GM12875 (cell line): Measurements from ENCODE around the gene CYP4F12.

Source experiments
- H3K4me3 ChIP-seq: one replicate; pipeline ENCODE4 v1.5.1; 2011; ENCODE audit warnings: low read depth, low read length, control low read depth
- CTCF ChIP-seq: IDR thresholded peaks from 2 replicates; pipeline ENCODE4 v1.5.1; 2011; ENCODE audit warnings: low read depth, mild to moderate bottlenecking, control low read depth, inconsistent platforms, low read length, moderate library complexity, borderline replicate concordance; ENCODE audit not compliant: insufficient read depth

Gene CYP4F12

DNA sequence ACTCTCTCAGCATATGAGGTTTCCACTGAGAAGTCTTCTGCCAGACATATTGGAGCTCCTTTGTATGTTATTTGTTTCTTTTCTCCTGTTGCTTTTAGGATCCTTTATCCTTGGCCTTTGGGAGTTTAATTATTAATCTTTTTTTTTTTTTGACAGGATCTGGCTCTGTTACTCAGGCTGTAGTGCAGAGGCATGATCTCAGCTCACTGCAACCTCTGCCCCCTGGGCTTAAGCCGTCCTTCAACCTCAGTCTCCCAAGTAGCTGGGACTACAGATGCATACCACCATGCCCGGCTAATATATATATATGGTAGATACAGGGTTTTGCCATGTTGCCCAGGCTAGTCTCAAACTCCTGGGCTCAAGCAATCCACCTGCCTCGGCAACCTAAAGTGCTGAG lies 38.8 kb upstream of the CYP4F12 start:
- no peak for TF ChIP-seq CTCF
- no peak overlapping the region for H3K4me3 ChIP-seq

DNA sequence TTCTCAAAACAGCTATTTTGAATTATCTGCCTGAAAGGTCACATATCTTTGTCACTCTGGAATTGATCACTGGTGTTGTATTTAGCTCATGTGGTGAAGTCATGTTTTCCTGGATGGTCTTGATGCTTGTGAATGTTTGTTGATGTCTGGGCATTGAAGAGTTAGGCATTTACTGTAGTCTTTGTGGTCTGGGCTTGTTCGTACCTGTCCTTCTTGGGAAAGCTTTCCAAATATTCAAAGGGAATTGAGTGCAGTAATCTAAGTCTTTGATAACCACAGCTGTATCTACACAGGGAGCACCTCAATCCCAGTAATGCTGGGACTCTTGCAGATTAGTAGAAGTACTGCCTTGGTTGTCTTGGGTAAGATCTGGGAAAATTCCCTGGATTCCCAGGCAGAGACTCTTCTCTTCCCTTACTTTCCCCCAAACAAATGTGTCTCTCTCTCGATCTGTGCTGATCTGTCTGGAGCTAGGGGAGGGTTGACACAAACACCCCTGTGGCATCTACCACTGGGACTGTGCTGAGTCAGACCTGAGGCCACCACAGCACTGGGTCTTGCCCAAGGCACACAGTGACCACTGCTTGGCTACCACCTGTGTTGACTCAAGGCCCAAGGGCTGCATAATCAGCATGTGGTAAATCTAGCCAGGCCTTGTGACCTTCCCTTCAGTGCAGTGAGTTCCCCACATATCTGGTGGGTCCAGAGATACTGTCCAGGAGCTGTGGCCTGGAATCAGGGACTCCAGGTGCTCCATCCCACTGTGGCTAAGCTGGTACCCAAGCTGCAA lies 37.7 kb upstream of the CYP4F12 start:
- TF ChIP-seq CTCF, result no peak
- H3K4me3 ChIP-seq, result no peak overlapping the region

GRCh38 chr19:15636026-15636425 lies 36.9 kb upstream of the CYP4F12 start:
- no peak for TF ChIP-seq CTCF
- no peak overlapping the region for H3K4me3 ChIP-seq

DNA sequence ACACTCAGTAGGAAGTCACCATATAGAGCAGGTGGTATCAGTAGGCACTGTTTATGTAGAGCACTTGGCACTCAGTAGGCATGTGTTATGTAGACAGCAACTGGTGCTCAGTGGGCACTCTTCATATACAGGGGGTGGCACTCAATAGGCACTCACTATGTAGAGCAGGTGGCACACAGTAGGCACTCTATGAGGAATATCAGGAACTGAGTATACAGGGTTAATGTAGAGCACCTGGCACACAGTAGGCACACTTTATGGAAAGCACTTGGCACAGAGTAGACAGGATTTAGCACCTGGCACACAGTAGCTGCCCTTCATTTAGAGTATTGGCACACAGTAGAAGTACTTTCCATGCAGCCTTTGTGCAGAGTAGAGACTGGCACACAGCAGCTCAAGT lies 33.3 kb upstream of the CYP4F12 start:
- H3K4me3 ChIP-seq, result no peak overlapping the region
- TF ChIP-seq CTCF, result no peak

DNA sequence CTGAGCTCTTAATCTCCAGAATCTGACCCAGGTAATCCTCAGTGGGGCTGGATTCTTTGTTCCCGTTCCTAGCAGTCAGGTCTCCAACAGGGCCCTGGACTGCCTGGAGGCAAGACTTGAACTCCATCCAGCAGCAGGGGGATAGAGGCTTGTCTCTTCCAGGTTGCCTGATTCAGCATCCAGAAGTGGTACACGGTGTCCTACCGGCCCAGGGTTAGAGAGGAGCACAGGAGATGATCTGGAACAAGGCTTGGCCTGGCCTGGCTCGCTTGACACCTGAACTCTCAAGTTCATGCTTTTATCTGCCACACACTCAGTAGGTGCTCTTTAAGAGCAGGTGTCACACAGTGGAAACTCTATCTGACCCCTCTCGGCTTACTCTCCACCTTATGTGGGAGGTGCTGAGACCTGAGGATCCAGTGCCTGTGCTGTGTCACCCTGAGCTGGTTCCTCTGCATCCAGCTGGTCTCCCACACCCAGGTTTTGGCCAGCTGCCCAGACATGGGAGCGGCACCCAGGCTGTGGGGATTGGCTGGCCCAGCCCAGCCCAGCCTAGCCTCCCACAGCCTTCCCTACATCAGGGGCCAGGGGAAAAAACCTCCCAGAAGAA lies 32.5 kb upstream of the CYP4F12 start, which contains the start of gene CYP4F3:
Gene CYP4F3 (plus strand): TSS at position 604 of the 610 bp plus-strand sequence. CDS start 519 bp downstream, outside the sequence.
- no peak for TF ChIP-seq CTCF
- no peak within 1 kb of the TSS for H3K4me3 ChIP-seq

DNA sequence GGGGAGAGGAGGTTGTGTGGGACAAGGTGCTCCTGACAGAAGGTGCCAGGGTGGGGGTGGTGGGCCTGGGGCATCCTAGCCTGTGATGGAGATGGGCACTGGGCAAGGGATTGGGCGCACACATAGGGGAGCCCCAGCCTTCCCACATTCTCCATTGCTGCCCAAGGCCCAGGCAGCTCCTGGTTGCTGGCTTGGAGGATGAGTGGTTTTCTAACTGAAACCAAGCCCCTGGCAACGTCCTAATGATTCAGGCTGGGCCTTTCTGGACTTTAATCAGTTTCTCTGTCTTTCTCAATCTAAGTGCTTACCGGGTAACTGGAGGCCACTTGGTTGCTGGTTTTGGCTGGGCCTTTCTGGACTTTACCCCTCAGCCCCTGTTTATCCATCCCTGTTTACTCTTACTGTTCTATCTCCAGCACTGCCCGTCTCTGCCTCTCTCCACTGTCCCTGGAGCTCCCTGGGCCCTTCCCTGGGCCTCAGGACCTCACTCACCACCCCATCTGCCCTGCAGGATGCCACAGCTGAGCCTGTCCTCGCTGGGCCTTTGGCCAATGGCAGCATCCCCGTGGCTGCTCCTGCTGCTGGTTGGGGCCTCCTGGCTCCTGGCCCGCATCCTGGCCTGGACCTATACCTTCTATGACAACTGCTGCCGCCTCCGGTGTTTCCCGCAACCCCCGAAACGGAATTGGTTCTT lies 31.8 kb upstream of the CYP4F12 start:
- H3K4me3 ChIP-seq, result no peak overlapping the region
- TF ChIP-seq CTCF, result no peak
